Activated naive CD8-positive, alpha-beta T cell treated with anti-CD3 and anti-CD28 coated beads, Interleukin-2, amount 10 ng/mL, durations not matched to agents 7 days and 5 days (primary cell): ENCODE data around the gene AR. TPM values are rescaled to one million over a fixed set of nuclear protein-coding genes. Genes with fewer than 3 reads are reported as not detected.
"Not testable (repeated sequence)": the region's sequence is repeated elsewhere in the genome, so short reads cannot be mapped to it uniquely, and the experiment has no call there.

Experiments used
- ATAC-seq: fragments of 150-1000 bp; cut with Tn5 transposase; one replicate; pipeline ENCODE4 v1.10.0; 2021; ENCODE audit warnings: low read depth, moderate library complexity
- POLR2A ChIA-PET: fragments of 350-600 bp; sonication (Branson Sonifier 250); formaldehyde crosslinking; loops from one replicate; lab custom pipeline; 2021; ENCODE audit warnings: antibody characterized with exemption; lab: Charles Lee
- DNase-seq: peaks from one replicate; pipeline ENCODE4 v3.0.0; 2021
- H3K27ac Mint-ChIP-seq: one replicate; pipeline ENCODE4 v1.8.0; 2022; ENCODE audit warnings: mild to moderate bottlenecking, mixed read lengths
- H3K27me3 Mint-ChIP-seq: one replicate; pipeline ENCODE4 v1.8.0; 2022; ENCODE audit warnings: mild to moderate bottlenecking, moderate library complexity, mixed read lengths
- H3K36me3 Mint-ChIP-seq: one replicate; pipeline ENCODE4 v1.8.0; 2021; ENCODE audit warnings: mild to moderate bottlenecking, mixed read lengths
- H3K4me1 Mint-ChIP-seq: one replicate; pipeline ENCODE4 v1.8.0; 2021; ENCODE audit warnings: mixed read lengths
- H3K4me3 Mint-ChIP-seq: one replicate; pipeline ENCODE4 v1.8.0; 2022; ENCODE audit warnings: mild to moderate bottlenecking, moderate library complexity, mixed read lengths
- H3K9me3 Mint-ChIP-seq: one replicate; pipeline ENCODE4 v1.8.0; 2021; ENCODE audit warnings: mixed read lengths
- total RNA-seq, 2 experiments: library from RNA; stranded (reverse); gene quantifications; one replicate each; pipeline ENCODE4 v1.2.3, GENCODE V29; 2021

Gene AR
- total RNA-seq, 2 experiments from 2014 or later: not detected

DNA sequence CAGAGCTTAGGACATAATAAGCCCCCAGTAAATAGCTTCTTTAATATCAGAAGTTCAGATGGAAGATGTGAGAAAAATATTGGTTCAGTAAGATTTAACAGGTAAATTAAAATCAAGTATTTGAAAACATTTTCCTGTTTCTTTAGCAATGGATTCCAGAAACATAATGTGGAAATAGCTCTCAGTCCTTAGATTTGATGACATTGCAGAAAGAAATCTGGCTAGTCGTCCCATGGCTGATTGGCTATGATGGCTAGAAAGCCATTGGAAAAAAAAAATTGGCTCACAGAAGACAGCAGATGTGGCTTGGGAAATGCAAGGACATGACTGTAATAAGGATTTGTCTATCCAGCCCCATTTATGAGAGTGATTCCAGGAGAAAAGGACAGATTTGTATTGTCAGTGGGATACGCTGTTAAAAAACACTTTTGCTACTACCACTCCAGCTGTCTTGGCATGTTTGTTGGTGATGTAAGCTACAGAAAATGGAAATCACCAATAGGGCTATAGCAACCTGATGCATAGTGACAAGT lies 78.3 kb downstream of the AR start:
- H3K4me3 Mint-ChIP-seq: no peak overlapping the region
- no peak overlapping the region for H3K27ac Mint-ChIP-seq
- no peaks in the 10 kb centered on the region for H3K4me1 Mint-ChIP-seq
- DNase-seq (no peak), ATAC-seq (no peak)
- POLR2A ChIA-PET: no interaction called here
- H3K27me3 Mint-ChIP-seq: no peaks in the 10 kb centered on the region
- H3K9me3 Mint-ChIP-seq: peaks cover 7% of the 10 kb centered on the region
- H3K36me3 Mint-ChIP-seq: no peaks in the 10 kb centered on the region

DNA sequence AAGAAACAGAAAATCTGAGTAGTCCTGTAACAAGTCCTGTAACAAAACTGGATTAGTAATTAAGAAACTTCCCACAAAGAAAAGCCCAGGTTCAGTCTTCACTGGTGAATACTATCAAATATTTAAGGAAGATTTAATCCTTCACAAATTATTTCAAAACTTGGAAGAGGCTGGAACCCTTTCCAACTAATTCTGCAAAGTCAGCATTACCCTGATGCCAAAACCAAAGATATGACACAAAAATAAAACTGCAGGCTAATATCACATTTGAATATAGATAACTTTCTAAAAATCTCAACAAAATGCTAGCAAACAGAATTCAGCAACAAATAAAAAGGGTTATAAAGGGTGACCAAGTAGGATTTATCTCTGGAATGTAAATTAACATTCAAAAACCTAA lies 80.5 kb downstream of the AR start:
- ATAC-seq: no peak
- no peak for DNase-seq
- no peaks in the 10 kb centered on the region for H3K9me3 Mint-ChIP-seq
- POLR2A ChIA-PET: no interaction called here
- H3K4me1 Mint-ChIP-seq: no peaks in the 10 kb centered on the region
- H3K4me3 Mint-ChIP-seq: no peak overlapping the region
- no peak overlapping the region for H3K27ac Mint-ChIP-seq
- H3K27me3 Mint-ChIP-seq: no peaks in the 10 kb centered on the region
- H3K36me3 Mint-ChIP-seq: no peaks in the 10 kb centered on the region

DNA sequence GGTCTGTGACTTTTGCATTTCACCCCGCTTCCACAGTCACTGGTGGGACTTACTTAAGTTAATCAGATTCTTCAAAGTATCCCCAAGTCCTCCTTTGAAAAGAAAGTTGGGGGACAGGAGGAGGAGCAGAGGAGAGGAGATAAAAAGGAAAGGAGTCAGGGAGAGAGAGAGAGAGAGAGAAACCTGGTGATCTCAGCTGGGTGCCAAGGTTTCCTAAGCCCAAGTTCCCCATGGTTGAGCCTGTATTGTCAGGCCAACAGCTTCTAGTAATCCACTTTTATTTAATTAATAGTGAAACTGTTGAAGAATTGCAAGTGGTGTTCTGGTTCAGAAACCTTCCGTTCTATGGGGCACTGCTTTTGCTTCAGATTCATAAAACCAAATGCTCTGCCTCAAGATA lies 91.6 kb downstream of the AR start:
- ATAC-seq: no peak
- no peaks in the 10 kb centered on the region for H3K27me3 Mint-ChIP-seq
- DNase-seq: no peak
- POLR2A ChIA-PET: no interaction called here
- no peaks in the 10 kb centered on the region for H3K9me3 Mint-ChIP-seq
- no peak overlapping the region for H3K27ac Mint-ChIP-seq
- H3K36me3 Mint-ChIP-seq: no peaks in the 10 kb centered on the region
- no peak overlapping the region for H3K4me3 Mint-ChIP-seq
- H3K4me1 Mint-ChIP-seq: no peaks in the 10 kb centered on the region

DNA sequence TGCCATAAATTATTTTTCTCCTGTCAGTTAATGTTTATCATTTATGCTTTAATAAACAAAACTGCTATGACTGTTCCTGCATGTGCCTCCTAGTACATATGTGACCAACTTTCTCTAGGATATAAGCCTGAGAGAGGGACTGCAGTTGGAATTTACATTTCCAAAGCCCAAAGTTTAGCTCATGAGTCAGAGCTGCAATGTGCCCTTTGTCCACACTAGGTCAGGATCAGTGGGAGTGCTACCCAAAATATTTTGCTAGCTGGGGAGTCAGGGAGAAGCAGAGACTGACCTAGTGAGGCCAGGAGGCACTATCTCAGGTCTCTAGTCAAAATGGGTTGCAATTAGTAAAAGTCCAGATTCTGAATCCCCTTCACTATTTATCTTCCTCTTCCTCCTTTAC lies 92.7 kb downstream of the AR start:
- no peaks in the 10 kb centered on the region for H3K9me3 Mint-ChIP-seq
- no peak overlapping the region for H3K27ac Mint-ChIP-seq
- H3K27me3 Mint-ChIP-seq: no peaks in the 10 kb centered on the region
- POLR2A ChIA-PET: no interaction called here
- no peak for DNase-seq
- no peaks in the 10 kb centered on the region for H3K36me3 Mint-ChIP-seq
- no peaks in the 10 kb centered on the region for H3K4me1 Mint-ChIP-seq
- no peak for ATAC-seq
- no peak overlapping the region for H3K4me3 Mint-ChIP-seq

DNA sequence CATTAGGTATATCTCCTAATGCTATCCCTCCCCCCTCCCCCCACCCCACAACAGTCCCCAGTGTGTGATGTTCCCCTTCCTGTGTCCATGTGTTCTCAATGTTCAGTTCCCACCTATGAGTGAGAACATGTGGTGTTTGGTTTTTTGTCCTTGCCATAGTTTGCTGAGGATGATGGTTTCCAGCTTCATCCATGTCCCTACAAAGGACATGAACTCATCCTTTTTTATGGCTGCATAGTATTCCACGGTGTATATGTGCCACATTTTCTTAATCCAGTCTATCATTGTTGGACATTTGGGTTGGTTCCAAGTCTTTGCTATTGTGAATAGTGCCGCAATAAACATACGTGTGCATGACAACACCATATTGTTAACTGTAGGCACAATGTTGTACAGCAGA lies 93.5 kb downstream of the AR start:
- H3K36me3 Mint-ChIP-seq, ATAC-seq, H3K9me3 Mint-ChIP-seq, POLR2A ChIA-PET, H3K4me1 Mint-ChIP-seq, H3K27me3 Mint-ChIP-seq, H3K4me3 Mint-ChIP-seq, H3K27ac Mint-ChIP-seq, DNase-seq: not testable (repeated sequence)

DNA sequence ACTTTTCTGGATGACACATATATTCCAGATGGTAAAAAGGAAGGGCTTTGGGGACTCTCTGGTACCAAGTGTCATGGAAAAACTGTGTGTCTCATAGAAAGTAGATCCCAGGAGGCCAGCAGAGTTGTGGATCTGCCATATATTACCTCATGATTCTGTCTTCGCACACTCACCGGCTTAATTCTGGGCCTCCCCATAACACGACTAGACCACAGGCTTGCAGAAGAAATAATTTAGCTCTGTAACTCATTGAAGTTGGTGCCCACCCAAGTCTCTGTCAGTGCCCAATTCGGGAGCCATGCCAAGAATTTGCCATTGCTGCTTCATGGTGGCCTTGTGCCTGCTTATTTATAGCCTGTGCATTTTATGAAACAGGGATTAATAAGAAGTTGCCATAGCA lies 104.5 kb downstream of the AR start:
- Mint-ChIP-seq H3K27me3 (no peaks in the 10 kb centered on the region), H3K9me3 (peaks cover 2% of the 10 kb centered on the region), H3K27ac (no peak overlapping the region), H3K4me1 (no peaks in the 10 kb centered on the region), H3K4me3 (no peak overlapping the region), H3K36me3 (no peaks in the 10 kb centered on the region)
- ATAC-seq: no peak
- POLR2A ChIA-PET: no interaction called here
- DNase-seq: no peak

DNA sequence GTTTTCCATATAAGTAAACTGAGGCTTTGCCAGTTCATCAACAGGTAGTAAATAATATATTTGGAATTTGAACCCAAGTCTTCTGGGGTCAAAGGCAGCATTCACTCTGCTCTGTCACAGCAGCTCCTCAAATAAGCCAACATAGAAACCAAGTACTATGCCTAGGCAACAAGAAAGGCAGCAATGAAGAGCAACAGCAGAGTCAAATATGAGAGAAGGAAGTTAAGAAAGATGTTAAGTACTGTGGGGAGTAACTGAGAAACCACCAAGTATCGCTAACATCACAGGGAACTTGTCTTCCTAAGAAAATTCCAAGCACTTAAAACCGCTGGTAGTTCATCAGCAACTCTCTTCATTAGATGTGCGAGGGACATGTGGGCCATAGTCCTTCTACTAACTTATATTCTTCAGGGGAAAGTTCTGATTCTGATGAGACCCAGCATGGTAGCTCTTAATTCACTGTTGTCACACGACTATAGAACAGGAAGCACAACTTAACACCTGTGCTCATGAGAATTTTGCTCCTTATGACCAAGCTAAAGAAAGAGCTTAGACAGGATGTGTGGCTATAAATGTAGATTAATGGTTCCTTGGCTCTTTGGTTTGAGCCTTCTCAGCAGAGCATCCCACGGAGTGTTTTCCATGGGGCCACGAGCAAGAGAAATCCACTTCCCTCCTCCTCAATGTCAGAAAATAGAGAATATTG lies 107.8 kb downstream of the AR start:
- Mint-ChIP-seq H3K9me3 (peaks cover 1% of the 10 kb centered on the region), H3K4me3 (no peak overlapping the region), H3K27ac (no peak overlapping the region), H3K36me3 (no peaks in the 10 kb centered on the region), H3K27me3 (no peaks in the 10 kb centered on the region), H3K4me1 (no peaks in the 10 kb centered on the region)
- POLR2A ChIA-PET: no interaction called here
- ATAC-seq (no peak), DNase-seq (no peak)

DNA sequence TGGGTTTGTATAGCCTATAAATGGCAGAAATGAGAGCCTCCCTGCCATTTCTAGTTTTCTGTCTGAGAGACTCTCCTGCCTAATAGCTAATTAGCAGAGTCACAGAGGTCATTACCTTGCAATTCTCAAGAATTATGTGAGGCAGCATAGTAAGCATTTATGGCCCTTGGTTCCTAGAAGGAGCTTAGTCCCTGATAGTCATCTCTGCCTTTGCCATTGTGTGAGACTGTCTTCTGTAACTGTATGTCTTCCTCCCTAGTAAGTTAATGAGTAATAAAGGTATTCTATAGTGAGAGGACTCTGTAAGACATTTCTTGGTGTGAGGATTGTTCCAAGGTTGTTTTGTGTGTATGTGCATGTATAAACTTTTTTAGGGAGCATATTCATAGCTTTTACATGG lies 108.7 kb downstream of the AR start:
- Mint-ChIP-seq H3K27ac (no peak overlapping the region), H3K4me3 (no peak overlapping the region), H3K9me3 (peaks cover 1% of the 10 kb centered on the region), H3K36me3 (no peaks in the 10 kb centered on the region), H3K27me3 (no peaks in the 10 kb centered on the region), H3K4me1 (no peaks in the 10 kb centered on the region)
- DNase-seq (no peak), ATAC-seq (no peak)
- POLR2A ChIA-PET: no interaction called here

DNA sequence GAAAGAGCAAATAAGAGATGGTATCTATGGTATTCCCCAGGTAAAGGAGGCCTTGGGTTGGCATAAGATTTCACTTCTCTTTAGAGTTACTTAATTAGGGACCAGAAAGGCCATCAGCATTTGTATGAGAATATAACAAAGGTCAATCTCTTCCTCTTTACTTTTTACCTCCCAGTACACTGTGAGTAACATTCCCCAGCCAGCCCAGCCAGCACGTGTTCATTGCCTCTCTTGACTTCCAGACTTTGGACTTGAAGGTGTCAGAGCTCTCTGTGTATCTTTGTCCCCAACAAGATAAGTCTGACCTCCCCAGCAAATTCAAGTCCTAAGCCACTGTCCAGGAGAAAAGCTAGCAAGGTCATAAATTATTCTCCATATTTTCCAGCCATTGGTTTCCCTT lies 110.5 kb downstream of the AR start:
- Mint-ChIP-seq H3K27ac (no peak overlapping the region), H3K4me1 (no peaks in the 10 kb centered on the region), H3K9me3 (peaks cover 1% of the 10 kb centered on the region), H3K4me3 (no peak overlapping the region), H3K27me3 (no peaks in the 10 kb centered on the region), H3K36me3 (no peaks in the 10 kb centered on the region)
- POLR2A ChIA-PET: no interaction called here
- DNase-seq (no peak), ATAC-seq (no peak)

DNA sequence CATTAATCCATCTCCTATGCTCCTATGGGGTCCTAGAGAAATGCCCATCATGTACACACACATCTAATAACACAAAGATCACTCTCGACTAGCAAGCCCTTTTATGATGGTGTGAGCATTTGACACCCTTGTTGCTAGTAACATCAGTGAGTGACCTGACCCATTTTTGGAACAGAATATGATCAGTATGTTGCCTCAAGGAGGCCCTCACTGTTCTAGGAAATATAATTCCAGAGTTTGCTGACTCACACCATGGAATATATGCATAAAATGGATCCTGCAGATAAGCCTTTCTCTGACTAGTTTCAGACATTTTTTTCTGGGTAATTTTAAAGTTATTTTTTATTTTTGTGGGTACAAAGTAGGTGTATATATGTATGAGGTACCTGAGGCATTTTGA lies 121.8 kb downstream of the AR start:
- Mint-ChIP-seq H3K4me1 (no peaks in the 10 kb centered on the region), H3K36me3 (no peaks in the 10 kb centered on the region), H3K4me3 (no peak overlapping the region), H3K27ac (no peak overlapping the region), H3K9me3 (peaks cover 1% of the 10 kb centered on the region), H3K27me3 (no peaks in the 10 kb centered on the region)
- POLR2A ChIA-PET: no interaction called here
- DNase-seq (no peak), ATAC-seq (no peak)

DNA sequence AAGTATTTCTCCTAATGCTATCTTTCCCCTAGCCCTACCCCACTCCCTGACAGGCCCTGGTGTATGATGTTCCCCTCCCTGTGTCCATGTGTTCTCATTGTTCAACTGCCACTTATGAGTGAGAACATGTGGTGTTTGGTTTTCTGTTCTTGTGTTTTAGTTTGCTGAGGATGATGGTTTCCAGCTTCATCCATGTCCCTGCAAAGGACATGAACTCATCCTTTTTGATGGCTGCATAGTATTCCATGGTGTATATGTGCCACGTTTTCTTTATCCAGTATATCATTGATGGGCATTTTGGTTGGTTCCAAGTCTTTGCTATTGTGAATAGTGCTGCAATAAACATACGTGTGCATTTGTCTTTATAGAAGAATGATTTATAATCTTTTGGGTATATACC lies 126.9 kb downstream of the AR start:
- DNase-seq, H3K9me3 Mint-ChIP-seq, H3K27ac Mint-ChIP-seq, H3K4me3 Mint-ChIP-seq, H3K4me1 Mint-ChIP-seq, POLR2A ChIA-PET, H3K27me3 Mint-ChIP-seq, H3K36me3 Mint-ChIP-seq, ATAC-seq: not testable (repeated sequence)

DNA sequence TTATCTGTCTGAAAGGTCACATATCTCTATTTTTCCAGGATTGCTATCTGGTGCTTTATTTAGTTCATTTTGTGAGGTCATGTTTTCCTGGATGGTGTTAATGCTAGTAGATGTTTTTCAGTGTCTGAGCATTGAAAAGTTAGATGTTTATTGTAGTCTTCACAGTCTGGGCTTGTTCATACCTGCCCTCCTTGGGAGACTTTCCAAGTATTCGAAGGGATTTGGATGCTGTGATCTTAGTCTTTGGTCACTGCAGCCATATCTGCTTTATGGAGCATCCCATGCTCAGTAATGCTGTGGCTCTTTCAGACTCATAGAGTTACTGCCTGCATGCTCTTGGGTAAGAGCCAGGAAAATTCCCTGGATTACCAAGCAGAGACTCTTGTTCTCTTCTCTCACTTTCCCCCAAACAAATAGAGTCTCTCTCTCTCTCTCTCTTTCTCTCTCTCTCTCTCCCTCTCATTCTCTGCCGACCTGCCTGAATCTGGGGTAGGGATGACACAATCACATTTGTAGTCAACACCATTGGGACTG lies 130.0 kb downstream of the AR start:
- Mint-ChIP-seq H3K4me3 (no peak overlapping the region), H3K9me3 (no peaks in the 10 kb centered on the region), H3K4me1 (no peaks in the 10 kb centered on the region), H3K27me3 (no peaks in the 10 kb centered on the region), H3K27ac (no peak overlapping the region), H3K36me3 (no peaks in the 10 kb centered on the region)
- POLR2A ChIA-PET: no interaction called here
- ATAC-seq (no peak), DNase-seq (no peak)

DNA sequence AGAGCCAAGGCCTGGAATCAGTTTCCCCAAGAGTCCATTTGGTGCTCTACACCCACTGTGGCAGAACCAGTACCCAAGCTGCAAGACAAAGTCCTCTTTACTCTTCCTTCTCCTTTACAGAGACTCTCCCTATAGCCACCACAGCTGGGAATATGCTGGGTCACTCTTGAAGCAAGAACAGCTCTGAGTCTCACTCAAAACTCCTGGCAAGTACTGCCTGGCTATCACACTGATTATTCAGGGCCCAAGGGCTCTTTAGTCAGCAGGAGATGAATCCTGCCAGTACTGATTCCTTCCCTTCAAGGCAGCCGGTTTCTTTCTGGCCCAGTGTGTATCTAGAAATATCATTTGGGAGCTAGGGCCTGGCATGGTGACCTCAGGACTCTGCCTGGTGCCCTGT lies 130.9 kb downstream of the AR start:
- Mint-ChIP-seq H3K36me3 (no peaks in the 10 kb centered on the region), H3K27ac (no peak overlapping the region), H3K4me3 (no peak overlapping the region), H3K9me3 (no peaks in the 10 kb centered on the region), H3K27me3 (no peaks in the 10 kb centered on the region), H3K4me1 (no peaks in the 10 kb centered on the region)
- ATAC-seq (no peak), DNase-seq (no peak)
- POLR2A ChIA-PET: no interaction called here

DNA sequence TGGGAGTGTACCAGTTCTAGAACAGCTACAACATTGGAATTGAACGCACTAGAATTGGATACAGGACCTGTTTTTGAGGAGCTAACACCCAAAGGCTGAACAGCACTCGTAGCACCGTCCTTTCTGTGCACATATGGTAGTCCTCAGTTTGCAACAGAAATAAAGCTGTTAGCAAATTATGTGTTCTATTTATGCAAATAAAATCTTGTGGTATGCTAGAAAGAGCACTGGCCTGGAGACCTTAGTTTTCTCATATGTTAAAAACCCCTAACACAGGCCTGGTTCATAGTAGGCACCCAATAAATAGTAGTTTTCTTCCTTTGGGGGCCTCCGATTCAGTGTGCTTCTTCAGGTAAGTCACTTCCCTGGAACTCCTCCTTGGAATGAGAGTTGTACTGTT lies 140.3 kb downstream of the AR start:
- Mint-ChIP-seq H3K36me3 (no peaks in the 10 kb centered on the region), H3K4me1 (no peaks in the 10 kb centered on the region), H3K27me3 (no peaks in the 10 kb centered on the region), H3K4me3 (no peak overlapping the region), H3K27ac (no peak overlapping the region), H3K9me3 (peaks cover 2% of the 10 kb centered on the region)
- DNase-seq (no peak), ATAC-seq (no peak)
- POLR2A ChIA-PET: no interaction called here
